Measurements from ENCODE around the gene MPDZ.
"Not testable (repeated sequence)": the region's sequence is repeated elsewhere in the genome, so short reads cannot be mapped to it uniquely, and the experiment has no call there.

The MPDZ gene

DNA sequence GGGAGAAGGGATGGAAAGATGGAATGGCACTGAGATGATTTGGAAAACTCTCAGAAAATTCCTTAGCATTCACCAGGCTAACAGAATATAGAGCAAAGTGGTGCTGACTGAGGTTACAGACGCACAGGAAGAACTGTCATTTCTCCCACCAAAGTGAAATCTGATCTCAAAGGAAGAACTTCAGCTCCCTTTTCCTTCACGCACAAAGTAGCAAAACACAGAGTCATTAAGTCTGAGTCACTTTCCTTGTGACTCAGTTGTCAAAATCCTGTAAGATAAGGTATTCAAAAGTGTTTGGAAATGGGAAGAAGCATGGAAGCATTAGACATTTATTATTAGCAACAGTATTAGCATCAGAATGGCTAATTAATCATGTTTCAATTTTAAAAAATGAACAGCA, 11.7 kb downstream of the MPDZ start:
- DNase-seq, result no peak

DNA sequence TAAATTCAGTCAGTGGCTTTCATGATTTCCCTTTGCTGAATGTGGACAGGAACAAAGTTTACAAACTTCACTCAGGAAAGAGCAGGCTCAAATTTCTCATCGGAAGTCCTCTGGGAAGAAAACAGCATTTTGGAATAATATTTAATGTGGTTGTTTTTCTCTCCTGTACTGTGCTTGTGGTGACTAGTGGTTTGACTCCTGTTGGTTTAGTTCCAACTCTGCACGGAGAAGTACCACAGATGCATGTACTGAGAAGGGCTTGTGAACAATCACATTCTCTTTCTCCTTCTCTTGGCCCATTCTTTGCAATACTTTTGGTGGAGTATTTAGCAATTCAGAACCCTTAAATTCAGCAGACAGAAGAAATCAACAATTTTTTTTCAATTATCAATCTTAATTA, 13.3 kb downstream of the MPDZ start:
- no peak for DNase-seq

DNA sequence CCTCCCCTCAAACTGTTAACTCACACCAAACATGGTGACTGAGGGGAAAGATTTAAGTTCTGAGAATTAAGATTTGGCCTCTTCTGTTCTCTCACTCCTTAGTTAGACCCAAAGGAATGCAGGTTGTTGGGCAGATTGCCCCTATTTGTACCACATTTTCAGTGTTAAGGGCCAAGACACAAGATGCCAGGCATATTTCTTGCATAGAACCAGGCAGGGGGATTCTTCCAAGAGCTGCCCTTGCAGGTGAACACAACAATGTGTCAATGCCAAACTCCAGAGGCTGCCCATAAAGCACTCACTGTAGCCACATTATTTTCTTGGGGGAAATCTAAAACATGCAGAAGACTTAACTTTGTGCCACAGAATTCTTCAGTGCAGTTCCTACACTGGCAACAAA, 14.7 kb downstream of the MPDZ start:
- DNase-seq, result no peak

DNA sequence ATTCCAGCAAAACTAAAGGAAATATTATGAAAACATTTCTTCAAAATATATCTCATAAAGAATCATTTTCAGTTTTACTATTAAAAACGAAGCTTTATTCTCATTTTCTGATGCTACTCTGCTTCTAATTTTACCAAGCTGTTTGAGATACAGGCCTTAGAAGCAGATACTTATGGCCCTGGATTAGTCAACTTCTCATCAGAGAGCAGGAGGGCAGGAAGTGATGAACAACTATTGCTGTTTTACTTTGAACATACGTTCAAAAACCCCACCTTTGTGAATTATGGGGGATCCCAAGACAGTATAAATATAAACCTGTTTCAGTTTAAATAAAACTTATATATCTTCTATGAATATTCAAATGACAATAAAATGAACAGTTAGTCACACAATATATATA, 16.0 kb downstream of the MPDZ start:
- no peak for DNase-seq

DNA sequence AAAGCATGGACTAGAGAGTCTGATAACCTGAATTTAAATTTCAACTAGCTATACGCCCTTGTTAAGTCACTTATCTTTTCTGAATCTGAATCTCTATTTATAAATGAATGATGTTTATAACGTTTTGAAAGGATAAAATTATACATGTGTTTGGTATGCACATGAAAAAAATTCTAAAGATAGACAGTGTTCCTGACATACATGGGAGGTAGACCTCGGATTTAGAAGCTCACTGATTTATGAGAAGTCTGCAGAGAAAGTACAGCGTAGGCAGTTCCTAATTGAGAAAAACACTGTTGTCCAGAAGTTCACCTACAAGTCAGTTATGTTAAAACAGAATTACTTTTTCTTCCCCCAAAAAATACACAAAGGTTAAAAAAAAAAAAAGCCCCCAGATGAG, 26.6 kb downstream of the MPDZ start:
- no peak for DNase-seq

DNA sequence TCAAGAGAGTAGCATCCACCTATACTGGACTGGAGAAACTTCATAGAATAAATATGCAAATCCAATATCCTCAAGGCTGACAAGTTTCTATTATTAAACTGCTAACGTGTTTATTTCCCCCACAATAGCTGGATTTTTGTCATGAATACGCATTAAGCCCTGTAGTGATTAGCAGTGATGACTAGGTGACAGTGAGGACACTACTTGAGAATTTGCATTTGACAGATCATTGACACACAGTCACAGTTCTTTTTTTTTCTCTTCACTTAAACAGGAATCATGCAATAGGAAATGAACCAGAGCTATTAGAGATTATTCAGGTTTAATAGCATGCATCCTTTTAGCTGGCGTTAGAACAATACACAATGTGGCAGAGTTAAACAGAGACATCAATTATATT, 35.3 kb downstream of the MPDZ start:
- DNase-seq, result no peak

DNA sequence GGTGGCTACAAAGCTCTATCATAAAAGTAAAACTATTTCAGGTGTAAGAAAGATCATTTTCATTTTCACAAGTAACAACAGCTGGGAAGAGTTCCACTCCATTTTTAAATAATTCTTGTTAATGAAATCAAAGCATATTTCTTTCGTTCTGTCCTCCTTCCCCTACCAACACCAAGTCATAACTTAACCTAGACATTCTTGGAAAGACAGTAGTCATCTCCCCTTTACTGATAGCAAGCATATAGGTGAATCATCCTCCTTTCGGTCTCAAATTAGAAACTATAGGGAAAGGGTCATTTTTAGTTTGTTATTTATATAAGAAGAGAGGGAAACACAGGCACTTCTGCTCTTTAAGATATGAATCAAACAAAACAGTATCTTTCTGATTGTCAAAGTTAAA, 38.2 kb downstream of the MPDZ start:
- no peak for DNase-seq

DNA sequence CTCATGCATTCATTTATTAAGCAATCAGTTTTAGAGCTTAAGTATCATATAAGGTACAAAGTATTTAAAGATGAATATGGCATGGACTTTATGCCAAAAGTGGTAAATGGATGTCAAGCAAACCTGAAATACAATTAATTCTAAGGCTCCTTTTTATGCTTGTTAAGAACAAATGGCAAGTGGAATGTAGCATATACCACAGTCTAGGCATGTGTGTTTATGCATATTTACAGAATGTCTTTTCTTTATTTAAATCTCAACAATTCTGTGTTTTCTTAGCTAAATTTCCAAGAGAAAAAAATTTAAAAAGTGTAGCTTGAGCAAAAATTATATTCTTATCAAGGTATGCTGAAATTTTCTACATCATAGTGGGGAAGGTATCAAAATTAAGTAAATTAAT, 39.8 kb downstream of the MPDZ start:
- DNase-seq, result no peak

DNA sequence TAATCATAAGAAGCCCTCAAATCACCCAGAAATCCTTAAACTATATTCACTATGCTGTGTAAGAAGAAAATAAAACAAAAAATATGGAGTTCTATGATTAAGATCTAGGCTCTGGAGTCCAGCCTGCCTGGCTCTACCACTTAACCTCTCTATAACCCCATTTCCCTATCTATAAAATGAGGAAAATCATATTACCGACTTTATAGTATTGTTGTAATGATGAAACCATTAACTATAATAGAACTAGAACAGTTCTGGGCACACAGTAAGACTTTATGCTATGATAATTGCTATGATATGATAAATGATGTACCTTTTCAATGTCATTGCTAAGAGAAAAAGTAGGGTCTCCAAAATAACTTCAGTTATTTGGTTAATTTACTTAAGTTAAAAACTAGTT, 40.3 kb downstream of the MPDZ start:
- no peak for DNase-seq

DNA sequence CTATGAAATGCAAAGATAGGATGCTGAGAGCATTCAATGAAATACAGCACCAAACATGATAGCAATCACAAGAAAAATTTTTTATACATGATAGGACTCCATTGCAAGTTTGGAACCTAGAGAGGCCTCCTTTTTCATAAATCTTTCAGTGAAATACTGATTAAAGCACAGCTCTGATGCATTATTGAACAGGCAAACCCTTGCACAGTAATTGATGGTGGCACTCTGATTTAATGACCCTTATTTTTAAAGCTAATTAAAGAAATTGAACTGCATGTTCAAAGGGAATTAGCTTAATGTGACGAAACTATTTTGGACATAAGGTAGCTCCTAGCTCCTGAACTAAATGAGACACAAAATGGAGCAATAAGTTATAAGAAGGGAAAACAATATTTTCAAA, 44.6 kb downstream of the MPDZ start:
- DNase-seq, result no peak

DNA sequence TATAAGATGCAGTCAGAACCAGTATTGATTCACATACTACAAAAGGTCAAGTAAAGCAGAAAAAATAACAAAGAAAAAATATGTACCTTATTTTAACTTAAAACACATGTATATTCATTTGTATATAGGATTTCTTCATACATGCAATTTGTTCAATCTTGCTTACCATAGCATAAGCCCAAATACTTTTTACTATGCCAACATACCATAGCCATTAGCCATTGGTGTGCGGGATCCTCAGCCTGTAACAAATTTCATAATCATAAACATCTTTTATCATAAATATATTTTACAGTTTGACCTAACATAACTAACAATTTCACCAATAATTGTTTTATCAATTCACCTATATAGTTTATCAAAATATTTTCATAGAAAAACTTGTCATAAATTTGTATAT, 51.1 kb downstream of the MPDZ start:
- no peak for DNase-seq

DNA sequence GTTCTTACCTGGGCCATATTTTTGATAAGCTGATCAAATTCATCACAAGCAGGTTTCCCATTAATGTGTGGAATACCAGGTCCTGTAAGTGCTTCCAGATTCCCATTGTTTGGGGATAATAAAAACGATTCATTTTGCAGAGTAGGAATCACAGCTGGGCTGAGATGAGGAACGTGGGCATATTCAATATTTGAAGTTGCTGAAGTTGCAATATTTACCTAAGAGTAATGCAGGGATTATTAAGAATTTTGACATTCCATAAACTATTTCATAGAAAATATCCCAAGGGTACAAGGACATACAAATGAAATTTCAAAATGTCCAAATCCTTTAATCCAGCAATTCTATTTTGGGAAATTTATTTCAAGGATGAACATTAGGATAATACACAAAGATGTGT, 55.1 kb downstream of the MPDZ start:
- DNase-seq, result no peak

DNA sequence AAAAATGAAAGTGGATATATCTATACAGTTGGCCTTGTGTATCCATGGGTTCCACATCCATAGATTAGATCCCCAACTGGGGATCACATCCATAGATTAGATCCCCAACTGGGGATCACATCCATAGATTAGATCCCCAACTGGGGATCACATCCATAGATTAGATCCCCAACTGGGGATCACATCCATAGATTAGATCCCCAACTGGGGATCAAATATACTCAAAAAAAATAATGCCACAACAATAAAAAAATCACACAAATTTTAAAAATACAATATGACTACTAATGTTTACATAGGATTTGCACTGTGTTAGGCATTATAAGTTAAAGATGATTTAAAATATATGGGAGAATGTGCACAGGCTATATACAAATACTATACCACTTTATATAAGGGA, 56.8 kb downstream of the MPDZ start:
- DNase-seq, result not testable (repeated sequence)

DNA sequence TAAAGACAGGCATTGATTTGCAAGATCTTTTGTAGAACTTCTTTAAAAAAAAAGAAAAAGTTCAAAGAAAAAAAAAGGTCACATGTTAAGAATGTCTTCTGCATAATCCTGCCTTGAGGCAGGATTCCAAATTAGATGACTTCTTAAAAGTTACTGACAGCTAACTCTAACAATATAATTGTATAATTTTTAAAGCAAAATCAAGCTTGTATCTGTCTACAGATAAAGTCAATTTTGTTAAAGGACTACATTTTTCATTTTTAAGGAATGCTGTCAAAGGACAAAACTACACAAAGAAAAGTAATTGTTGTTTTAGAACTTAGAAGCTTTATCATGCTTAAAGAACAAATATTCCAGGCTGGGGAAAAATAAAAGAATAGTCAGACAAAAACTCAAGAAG, 57.8 kb downstream of the MPDZ start:
- DNase-seq, result no peak

DNA sequence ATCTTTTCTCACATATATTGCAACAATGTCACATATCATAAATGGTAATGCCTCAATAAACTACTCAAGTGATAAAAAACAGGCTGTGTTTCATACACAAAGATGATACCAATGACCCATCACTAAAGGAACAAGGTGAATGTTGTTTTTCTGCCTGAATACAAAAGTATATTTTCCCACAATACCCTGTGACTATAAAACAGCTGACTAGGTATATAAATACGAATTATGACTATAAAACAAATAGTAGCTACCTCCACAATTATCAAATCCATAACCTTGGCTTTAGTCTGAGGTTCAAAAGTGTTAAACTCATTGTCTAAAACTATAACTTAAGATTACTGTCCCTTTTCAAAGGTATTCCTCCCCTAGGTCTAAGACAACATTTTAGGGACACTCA, 58.7 kb downstream of the MPDZ start:
- no peak for DNase-seq

DNA sequence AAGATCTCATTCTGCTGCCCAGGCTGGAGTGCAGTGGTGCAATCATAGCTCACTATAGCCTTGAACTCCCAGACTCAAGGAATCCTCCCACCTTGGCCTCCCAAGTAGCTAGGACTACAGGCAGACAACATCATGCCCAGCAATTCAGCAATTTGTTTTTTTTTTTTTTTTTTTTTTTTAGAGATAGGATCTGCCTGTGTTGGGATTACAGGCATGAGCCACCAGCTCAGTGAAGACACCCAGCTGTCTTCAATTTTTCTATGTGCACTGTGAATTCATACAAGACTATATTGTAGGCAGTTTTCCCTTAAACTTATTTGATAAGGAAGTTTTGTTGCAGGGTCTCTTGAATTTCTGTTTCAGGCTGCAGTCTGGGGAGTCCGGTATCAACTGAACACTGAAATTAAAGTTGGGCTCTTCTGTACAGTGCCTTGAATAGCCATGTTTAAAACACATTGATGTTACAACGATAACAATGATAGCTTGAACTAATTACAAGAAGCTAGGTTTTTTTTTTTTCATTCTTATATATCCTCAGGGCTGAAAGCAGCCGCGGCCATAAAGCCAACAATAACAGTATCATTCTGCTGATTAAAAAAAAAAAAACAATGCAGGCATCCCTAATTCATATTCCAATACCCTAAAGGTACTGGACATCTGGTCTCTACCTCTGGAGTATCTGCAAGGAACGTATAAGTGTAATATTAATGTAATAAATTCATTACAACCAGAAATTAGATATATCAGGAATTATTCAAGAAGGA, 63.5 kb downstream of the MPDZ start:
- DNase-seq, result no peak

DNA sequence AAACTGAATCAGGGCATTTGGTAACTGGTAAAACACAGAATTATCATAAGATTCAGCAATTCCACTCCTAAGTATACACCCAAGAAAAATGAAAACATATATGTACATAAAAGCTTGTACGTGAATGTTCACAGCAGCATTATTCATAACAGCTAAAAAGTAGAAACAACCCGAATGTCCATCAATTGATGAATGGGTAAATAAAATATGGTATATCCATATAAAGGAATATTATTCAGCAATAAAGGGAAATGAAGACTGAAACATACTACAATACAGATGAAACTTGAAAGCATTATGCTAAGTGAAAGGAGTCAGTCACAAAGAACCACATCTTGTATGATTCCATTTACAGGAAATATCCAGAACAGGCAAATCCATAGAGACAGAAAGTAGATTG, 65.5 kb downstream of the MPDZ start:
- no peak for DNase-seq

DNA sequence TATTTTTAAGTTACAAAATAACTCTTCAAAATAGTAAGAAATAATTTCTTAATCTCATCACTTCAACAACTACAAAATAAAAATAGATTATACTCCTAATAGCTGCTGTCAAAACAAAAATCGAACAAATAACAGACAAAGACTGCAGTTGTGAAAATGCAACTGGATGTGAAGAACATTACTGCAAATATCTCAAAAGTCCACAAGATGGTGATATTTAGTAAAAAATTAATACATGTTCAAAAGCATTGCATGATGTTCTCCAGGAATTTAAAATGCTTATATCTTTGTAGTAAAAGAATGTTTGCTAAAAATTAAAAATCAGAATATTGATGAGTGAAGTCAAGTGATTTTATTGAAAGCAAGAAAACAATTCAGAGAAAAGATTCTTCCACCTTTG, 66.2 kb downstream of the MPDZ start:
- DNase-seq, result no peak

DNA sequence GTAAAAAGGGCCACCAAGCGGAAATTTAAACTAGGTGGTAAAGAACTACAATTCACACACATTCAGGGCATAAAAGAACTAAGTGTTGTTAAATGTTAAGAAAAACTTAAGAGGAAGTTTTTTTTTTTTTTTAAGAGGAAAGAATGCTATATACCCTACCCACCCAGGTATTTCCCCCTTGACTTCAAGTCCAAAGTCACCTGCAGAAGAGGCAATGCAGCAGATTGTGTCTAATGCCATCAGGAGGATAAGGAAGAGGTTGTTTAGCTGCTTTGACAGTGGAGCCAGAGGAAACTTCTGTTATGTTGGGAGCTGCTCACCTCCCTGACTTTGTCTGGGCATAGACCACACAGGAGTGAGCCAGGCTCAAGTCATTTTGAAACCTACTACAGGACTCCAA, 69.2 kb downstream of the MPDZ start:
- DNase-seq, result no peak

DNA sequence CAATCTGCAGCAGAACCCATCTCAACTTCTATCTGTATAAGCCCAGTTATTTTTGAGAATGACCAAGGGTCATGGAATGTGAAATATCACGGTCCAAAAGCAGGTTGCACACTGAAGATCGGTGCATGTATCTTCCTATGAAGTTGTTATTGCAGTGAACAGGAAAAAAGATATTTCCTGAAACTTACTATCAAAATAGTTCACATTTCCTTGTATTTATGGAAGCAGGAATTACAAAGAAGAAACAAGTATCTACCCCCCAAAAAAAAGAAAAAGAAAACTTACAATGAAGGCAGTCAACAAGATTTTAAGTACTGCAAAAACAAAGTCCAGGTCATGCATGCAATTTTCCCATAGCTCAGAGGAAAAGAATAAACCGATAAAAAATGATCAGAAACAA, 70.0 kb downstream of the MPDZ start:
- DNase-seq, result no peak

DNA sequence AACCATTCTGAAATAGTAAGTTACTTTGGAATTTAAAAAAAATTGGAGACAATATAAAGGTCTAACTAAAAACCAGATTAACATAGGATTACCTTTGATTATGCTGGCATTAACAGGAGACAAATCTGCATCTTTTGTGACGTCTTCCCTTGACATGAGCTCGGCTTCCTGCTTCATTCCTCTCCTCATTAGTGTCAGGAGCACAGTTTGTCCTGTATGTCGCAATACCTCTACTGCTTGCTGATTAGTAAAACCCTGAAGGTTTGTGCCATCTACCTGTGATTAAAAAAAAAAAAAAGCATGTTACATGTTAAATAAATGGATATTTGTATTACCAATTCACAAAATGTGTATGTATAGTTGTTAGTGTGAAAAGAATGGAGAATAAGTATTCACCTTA, 73.7 kb downstream of the MPDZ start:
- DNase-seq, result no peak

DNA sequence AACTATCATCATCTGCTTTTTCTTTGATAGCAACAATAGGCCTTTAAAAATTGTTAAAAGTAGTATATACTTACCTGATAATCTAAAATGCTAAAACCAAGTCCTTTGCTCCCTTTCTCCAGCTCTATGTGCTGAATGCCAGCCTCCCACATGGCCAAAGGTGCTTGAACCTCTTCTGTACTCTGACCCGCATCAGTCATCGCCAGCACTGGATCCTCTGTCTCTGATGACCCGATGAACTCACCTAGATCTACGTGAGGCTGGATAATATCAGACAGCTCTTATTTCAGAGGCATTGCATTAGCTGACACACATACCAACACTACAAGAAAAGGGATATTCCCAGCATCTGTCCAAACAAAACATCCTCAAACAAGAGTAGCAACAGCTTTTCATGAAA, 89.5 kb downstream of the MPDZ start:
- DNase-seq, result no peak

DNA sequence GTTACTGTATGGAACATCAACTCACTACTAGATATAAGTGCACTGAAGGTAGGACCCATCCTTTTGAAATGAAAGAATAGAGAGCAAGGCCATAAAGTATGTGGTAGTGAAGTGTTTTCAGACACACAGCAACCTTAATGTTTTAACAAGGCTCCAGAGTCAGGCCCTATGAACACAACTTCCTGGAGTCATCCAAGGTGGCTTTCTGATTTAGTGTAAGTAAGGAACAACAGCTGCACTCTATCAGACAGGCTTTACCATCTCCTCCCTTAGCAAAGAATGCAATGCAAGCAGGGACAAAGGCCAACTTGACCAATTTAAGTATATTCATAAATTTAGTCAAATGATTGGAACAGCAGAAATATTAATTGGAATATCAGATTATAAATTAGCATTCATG, 90.1 kb downstream of the MPDZ start:
- DNase-seq, result no peak

DNA sequence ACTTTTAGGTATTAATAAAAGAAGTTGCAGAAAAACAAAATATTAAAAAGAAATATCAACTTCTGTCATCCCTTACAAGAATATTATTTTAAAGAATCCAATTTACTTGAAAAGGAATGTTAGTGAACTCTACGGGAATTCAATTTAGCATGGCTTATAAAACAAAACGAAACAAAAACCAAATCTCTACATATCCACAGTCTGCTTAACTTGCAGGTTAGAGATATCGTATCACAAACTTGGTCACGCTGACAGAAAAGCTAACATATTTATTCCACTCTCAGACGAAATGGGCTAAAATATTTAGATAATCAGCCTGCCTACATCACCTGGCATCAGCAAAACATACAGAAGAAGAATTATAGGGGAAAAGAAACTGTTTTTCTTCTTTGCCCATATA, 92.7 kb downstream of the MPDZ start:
- DNase-seq, result no peak

DNA sequence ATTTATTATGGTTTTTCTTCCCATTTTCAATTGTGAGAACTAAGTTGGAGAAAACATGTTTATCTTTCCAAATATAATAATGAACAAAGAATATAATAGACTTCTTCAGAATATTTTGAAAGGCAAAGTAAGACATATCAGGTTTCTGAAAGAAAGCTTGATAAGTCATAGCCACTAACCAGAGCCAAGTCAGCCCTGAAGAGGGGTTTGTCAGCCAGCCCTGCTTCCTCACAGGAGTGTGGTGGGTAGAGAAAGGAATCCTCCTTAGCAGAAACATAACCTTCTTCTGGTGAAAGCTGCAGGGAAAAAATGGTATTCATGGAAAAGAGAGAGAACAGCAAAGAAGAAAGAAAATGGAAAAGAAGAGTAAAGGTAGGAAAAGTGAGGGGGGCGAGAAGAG, 93.4 kb downstream of the MPDZ start:
- no peak for DNase-seq

DNA sequence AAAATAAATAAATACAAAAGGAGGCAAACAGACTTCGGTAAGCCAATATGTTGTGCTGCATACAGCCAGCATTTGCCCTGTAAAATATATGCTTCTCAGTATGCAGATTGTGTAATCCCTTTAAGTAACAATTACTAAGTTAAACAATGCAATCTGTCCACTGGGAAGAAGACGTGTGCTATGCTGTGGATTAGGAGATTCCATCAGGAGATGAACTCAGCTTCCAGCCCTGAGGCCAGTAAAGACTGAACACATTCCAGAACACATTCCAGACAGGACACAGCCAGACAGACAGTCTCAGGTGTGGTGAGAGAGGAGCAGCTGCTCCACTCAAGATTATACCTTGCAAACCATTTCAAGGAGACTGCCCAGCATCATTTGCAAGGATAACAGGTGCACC, 97.8 kb downstream of the MPDZ start:
- no peak for DNase-seq

Measured in T-helper 1 cell (primary cell).